CD4-positive, alpha-beta T cell treated with Interleukin-6 for 4 hours (primary cell): ENCODE data around the gene ELOVL5.
"Not testable (repeated sequence)": the region's sequence is repeated elsewhere in the genome, so short reads cannot be mapped to it uniquely, and the experiment has no call there.

Experiments
- DNase-seq: peaks from one replicate; pipeline ENCODE4 v3.0.0-alpha.2; 2020; ENCODE audit warnings: mixed read lengths

Gene ELOVL5

DNA sequence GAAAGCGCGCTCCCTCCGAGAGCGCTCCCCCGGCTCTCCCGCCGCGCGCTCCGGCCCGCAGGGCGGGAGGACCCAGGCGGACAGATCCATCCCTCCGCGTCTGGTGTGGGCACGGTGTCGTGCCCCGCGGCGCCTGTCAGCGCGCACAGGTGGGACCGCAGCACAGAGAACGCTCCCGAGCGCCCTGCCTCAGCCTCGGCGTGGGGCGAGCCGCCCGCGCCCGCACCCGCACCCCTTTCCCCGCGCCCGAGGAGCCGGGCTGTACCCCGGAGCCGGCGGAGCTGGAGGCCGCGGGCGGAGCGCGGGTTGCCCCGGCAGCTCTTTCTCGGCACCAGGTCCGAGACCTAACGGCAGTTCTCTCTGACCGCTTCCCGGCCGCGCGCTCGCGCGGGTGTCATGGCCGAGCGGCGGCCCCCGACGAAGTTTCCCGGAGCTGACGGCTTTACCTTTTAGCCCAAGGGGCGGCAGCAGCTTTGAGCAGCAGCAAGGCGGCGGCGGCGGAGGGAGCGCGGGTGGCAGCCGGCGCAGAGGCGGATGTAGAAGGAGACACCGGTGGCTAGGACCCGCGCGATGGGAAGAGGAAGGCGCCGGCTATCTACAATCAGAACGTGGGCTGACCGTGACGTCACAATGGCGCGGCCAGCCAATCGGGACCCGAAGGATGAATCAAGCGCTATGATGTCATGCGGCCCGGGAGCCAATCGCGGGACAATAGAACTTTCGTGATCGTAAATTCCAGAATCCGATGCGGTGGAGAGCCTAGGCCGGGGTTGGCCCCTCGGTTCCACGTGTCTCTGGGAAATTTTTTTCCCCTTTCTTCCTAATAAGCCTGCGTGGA lies at the start of gene ELOVL5:
ELOVL5 (minus strand) TSS at position 580 of the 838 bp plus-strand sequence. CDS start 53,251 bp downstream, outside the sequence.
- DNase-seq = peak; percentile 94

DNA sequence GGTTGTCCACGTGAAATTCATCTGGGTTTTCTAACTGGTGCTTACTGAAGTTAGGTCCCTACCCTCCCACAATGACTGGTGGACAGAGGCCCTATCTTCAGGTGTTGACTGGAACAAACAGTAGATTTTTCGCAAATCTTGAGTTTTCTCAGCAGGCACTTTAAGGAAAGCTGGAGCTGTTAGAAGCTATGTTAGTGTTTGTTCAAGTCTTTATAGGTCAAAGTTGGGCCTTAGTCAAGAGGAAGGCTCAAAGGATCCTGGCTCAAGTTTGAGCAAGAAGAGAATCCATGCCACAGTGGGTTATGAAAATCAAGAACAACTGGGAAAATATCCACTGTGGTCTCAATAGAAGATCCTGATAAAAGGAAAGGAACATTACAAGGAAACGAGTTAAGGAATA lies 48.5 kb upstream of the ELOVL5 start:
- no peak for DNase-seq

- no peak for DNase-seq
These were observed 47.2 kb upstream of the ELOVL5 start for GRCh38 chr6:53395986-53396385.

- no peak for DNase-seq
These were observed 46.0 kb upstream of the ELOVL5 start for GRCh38 chr6:53394704-53395103.

GRCh38 chr6:53391170-53391569 lies 42.4 kb upstream of the ELOVL5 start:
- no peak for DNase-seq

DNA sequence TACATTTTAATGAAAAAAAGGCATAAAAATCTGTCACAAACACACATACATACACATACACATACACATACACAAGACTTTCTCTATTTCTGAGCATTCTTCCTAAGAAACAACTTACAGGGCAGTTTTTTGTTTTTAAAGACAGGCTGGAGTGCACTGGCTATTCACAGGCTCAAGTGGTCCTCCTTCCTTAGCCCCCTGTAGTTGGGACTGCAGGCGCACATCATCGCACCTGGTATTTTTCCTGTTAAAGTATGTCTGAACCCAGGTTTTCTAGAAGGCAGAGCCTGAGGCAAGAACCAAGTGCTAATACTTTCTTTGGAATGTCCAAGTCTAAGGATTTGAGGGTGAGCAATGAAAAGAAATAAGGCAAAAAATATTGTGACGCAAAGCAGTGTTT lies 41.3 kb upstream of the ELOVL5 start:
- DNase-seq = no peak

DNA sequence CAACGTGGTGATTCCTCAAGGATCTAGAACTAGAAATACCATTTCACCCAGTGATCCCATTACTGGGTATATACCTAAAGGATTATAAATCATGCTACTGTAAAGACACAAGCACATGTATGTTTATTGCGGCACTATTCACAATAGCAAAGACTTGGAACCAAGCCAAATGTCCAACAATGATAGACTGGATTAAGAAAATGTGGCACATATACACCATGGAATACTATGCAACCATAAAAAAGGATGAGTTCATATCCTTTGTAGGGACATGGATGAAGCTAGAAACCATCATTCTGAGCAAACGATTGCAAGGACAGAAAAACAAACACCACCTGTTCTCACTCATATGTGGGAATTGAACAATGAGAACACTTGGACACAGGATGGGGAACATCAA lies 39.9 kb upstream of the ELOVL5 start:
- not testable (repeated sequence) for DNase-seq

DNA sequence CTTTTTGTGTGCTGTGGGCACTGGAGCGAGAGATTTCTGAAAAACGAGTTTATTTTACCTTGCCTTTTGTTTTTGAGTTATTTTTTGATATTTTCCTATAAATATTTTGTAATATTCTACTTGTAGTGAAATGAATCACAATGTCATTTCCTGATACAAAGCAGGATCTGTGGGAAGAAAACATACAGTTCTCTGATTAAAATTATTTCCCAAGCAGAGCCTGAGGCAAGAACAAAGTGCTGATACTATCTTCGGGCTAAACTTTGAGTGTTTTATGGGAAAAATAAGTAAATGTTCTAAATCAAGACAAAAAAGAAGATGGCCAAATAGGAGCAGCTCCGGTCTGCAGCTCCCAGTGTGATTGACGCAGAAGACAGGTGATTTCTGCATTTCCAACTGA lies 33.7 kb upstream of the ELOVL5 start:
- no peak for DNase-seq

DNA sequence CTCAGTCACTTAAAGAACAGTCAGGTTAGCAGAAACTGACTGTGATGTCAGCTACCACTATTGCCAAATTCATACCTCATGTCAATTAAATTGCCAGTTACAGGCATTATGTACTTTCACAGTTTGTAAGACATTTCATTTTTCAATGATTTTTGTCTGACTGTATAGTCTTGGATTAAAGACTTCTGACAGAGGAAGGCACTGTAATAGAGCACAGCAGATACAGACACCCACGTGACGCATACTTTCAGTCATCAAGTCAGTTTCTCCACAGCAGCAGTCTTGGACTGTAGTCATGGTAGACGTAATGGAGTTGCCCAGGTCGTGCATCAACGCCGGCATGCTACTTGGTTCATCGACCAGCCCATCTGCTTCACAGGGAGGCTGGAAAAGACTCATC lies 29.5 kb upstream of the ELOVL5 start:
- DNase-seq = no peak

DNA sequence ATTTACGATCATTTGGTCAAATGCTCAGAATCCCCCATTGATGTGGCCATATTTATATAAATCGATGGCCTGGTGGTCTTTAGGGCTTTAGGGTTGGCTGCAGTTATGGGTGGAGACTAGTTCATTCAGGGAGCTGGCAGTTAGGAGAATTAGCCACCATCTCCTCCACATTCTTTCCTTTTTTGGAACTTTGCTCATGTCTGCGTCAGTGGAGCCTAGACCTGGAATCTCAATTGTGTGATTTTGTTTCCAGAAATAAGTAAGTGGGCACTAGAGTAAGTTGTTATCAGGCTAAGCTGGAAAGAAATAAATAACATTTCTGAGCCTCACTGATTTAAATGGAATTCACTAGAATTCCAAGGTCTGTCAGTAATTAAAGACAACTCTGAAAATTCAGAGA lies 29.0 kb upstream of the ELOVL5 start:
- no peak for DNase-seq

DNA sequence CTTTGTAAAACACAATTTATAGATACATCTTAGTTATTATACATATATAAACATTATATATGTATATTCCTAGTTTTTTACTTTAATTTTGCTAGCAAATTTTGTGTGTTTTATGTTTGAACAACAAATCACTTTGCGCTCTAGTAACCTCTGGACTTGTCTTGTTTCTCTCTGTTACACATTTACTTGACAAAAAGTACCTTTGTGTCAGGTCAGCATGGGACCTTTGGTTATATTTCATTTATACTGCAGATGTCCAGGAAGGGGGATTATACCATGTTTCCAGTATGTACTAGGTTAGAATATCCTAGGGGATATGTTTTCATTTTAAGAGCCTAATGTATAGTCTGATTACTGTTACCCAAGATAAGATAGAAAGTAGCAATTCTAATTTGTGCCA lies 28.5 kb upstream of the ELOVL5 start:
- DNase-seq = no peak

- no peak for DNase-seq
These were observed 28.0 kb upstream of the ELOVL5 start for GRCh38 chr6:53376661-53377226.

DNA sequence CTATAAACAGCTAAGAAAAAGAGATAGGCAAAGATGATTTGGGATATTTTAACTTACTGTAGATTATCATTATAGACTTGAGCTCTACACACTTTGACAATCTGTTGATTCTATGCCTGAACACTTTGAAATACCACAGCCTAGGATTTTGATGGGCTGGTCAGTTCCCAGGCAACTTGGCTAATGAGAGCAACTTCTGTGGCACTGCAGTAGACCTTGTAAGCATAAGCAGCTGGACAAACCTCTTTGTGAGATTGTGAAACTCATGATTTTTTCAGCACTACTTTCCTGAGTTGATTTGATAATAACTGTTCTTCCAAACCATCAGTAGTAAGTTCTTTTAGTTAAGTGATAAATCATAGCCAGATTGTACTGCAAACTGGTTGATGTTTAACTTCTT lies 27.1 kb upstream of the ELOVL5 start:
- no peak for DNase-seq

DNA sequence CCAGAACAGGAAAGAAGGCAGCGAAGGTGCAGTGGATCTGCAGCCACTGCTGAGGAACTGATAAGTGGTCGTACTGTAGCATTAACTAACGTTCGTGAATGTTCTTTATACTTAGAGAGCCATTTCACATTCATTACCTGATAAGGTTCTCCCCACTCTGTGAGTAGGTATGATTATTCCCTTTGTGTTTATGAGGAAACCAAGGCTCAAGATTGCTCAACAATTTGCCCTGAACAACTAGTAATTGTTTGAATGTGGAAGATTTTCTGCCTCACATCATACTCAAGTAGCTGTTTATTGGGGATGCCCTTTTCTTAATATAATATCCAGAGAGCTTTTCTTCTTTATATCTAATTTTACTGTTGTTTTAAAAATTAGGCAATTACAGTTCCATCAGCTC lies 24.9 kb upstream of the ELOVL5 start:
- no peak for DNase-seq

- no peak for DNase-seq
These were observed 21.2 kb upstream of the ELOVL5 start for GRCh38 chr6:53369876-53370515.

DNA sequence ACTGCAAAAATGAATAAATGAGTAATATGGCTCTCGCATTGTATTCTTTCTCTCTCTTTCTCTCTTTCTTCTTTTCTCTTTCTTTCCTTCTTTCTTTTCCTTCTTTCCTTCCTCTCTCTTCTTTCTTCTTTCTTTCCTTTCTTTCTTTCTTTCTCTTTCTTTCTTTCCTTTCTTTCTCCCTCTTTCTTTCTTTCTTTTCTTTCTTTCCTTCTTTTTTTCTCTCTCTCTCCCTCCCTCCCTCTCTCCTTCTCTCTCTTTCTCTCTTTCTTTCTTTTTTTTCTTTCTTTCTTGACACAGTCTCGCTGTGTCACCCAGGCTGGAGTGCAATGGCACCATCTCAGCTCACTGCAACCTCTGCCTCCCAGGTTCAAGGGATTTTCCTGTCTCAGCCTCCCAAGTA lies 20.3 kb upstream of the ELOVL5 start:
- no peak for DNase-seq

DNA sequence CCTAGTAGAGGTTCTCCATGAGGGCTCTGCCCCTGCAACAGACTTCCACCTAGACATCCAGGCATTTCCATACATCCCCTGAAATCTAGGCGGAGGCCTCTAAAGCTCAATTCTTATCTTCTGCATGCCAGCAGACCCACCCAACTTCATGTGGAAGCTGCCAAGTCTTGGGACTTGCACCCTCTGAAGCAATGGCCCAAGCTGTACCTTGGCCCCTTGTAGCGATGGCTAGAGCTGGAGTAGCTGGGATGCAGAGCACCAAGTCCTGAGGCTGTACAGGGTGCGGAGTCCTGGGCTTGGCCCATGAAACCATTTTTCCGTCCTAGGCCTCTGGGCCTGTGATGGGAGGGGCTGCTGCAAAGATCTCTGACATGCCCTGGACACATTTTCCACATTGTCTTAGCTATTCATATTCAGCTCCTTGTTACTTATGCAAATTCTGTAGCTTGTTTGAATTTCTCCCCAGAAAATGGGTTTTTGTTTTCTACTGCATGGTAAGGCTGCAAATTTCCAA lies 17.4 kb upstream of the ELOVL5 start:
- no peak for DNase-seq

GRCh38 chr6:53363341-53364079 lies 14.8 kb upstream of the ELOVL5 start:
- DNase-seq = no peak

DNA sequence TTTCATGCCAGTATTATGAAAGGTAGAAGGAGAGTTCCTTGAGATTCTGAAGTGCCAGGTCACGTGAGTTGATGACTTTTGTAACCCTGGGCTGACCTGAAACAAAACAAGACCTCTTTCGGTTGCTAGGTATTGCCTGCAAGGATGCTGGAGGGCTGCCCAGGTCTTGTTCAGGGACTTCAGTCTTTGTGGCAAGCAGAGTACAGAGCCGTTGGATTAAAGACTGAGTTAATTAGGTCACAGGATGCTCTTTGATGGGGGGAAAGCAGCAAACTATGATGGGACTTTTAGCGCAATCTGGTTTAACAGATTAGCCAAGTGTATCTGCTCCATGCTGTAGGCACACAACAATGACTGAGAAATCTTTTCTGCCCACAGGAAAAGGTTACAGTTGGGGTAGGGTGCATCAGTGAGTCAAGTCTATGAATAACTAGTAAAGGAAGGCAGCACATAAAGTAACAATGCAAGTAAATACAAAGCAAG lies 12.8 kb upstream of the ELOVL5 start:
- DNase-seq = peak; percentile 71

- no peak for DNase-seq
These were observed 11.6 kb upstream of the ELOVL5 start for GRCh38 chr6:53360093-53360912.

GRCh38 chr6:53359843-53360092 lies 11.0 kb upstream of the ELOVL5 start:
- DNase-seq = no peak

DNA sequence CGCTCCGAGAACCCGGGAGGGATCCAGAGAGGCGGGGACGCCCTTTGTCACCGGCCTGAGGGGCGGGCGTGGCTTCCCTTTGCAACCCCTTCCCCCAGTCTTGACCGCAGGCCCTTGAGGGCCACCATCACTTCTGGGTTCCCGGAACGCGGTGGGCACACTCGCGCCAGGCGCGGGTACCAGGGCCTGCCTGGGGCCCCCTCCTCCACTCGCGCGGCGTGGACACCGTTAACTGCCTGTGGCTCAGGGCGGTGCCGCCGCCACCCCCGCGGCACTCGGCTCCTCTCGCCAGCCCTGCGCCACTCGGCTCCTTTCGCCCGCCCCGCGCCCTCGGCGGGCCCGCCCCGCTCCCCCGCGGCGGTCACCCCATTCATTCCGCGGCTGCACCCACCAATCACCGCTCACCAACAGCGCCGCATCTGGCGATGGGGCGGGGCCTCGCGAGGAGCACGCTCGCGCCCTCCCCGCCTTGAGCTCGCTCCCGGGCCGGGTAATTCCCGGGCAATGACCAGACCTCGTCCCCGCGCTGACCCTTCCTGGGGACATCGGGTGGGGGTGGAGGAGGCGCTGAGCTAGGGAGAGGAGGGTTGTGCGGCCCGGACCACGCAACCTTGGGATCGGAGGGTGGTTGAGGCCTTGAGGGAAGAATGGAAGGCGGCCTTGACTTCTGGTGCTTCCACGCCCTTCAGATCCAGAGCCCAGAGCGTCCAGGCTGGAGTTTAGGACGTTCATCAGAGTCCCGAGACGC lies 10.5 kb upstream of the ELOVL5 start:
- DNase-seq = peak; percentile 91
